Prostate gland (tissue), 2 donors: ENCODE measurements around the gene A2ML1. TPM values are rescaled to one million over a fixed set of nuclear protein-coding genes. Genes with fewer than 3 reads are reported as not detected.
A peak's percentile ranks its signal among the peaks of the same experiment; 100 is the strongest.
"Not testable (repeated sequence)": the region's sequence is repeated elsewhere in the genome, so short reads cannot be mapped to it uniquely, and the experiment has no call there.

Experiments
- DNase-seq: peaks from one replicate; pipeline ENCODE4 v3.0.0-alpha.2; 2019; ENCODE audit warnings: low spot score
- H3K27ac ChIP-seq, 2 donors: fragments of 200-600 bp; sonication (generic); 2 replicates each; pipeline ENCODE4 v1.5.1; 2017 to 2019
- H3K27me3 ChIP-seq: fragments of 200-600 bp; sonication (generic); replicated peaks from 2 replicates; pipeline ENCODE4 v1.5.1; 2019; ENCODE audit not compliant: insufficient read depth
- H3K36me3 ChIP-seq, 2 donors: fragments of 200-600 bp; sonication (generic); 1 replicate in 1 of 2; 2 replicates in 1 of 2; pipeline versions ENCODE4 v1.5.1 to v1.8.1; 2017 to 2019
- H3K4me1 ChIP-seq: fragments of 200-600 bp; sonication (generic); replicated peaks from 2 replicates; pipeline ENCODE4 v1.5.1; 2019
- H3K4me3 ChIP-seq, 2 donors: fragments of 200-600 bp; sonication (generic); 2 replicates each; pipeline ENCODE4 v1.5.1; 2017 to 2019
- H3K9me3 ChIP-seq: fragments of 200-600 bp; sonication (generic); 2 replicates; pipeline ENCODE4 v1.5.1; 2017
- POLR2A ChIP-seq: fragments of 450-650 bp; IDR thresholded peaks from one replicate; pipeline ENCODE4 v1.6.1; 2016; ENCODE audit warnings: antibody characterized with exemption, mild to moderate bottlenecking
- POLR2AphosphoS5 ChIP-seq: sonication (generic); formaldehyde crosslinking; IDR thresholded peaks from one replicate; pipeline ENCODE4 v1.6.1; 2017; ENCODE audit warnings: antibody characterized with exemption
- WGBS: methylation state at CpG from one replicate; pipeline ENCODE4 v1.1.5; 2018; 5-methylcytosine and 5-hydroxymethylcytosine counted together
- intact Hi-C: fragments of 100-400 bp; cut with DNase I; formaldehyde crosslinking; loops from one replicate; pipeline ENCODE4 v1.14.2; 2022
- total RNA-seq, 2 donors: library from RNA; depleted of rRNA; stranded (reverse); fragments of >200 nt; gene quantifications; one replicate each; pipeline ENCODE4 v1.1.0, GENCODE V29; 2016
- TF ChIP-seq, protein P1 (sequence below), 4 experiments: fragments of 200-600 bp in 2 of 4; fragments of 450-650 bp in 2 of 4; sonication (generic) in 2 of 4; IDR thresholded peaks; 1 replicate in 3 of 4; 2 replicates in 1 of 4; pipeline ENCODE4 v1.5.1; 2016 to 2019; ENCODE audit warnings: antibody characterized with exemption in 4 of 4, mild to moderate bottlenecking in 2 of 4, moderate library complexity in 2 of 4

A2ML1 gene
- total RNA-seq, 2 donors from 2014 or later, result 1.6 to 43.7 TPM

DNA sequence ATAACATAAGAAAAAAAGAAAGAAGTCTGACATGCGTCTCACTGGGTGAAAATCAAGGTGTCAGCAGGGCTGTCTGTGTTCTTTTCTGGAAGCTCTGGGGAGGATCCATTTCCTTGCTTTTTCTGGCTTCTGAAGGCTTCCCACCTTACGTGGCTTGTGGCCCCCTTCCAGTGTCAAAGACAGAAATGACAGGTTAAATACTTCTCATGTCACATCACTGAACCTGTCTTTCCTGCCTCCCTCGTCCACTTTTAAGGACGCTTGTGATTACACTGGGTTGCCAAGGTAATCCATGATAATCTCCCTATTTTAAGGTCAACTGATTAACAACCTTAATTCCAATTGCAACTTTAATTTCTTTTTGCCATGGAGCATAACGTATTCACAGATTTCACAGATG lies 87.3 kb downstream of the A2ML1 start:
- TF ChIP-seq, protein P1, sequence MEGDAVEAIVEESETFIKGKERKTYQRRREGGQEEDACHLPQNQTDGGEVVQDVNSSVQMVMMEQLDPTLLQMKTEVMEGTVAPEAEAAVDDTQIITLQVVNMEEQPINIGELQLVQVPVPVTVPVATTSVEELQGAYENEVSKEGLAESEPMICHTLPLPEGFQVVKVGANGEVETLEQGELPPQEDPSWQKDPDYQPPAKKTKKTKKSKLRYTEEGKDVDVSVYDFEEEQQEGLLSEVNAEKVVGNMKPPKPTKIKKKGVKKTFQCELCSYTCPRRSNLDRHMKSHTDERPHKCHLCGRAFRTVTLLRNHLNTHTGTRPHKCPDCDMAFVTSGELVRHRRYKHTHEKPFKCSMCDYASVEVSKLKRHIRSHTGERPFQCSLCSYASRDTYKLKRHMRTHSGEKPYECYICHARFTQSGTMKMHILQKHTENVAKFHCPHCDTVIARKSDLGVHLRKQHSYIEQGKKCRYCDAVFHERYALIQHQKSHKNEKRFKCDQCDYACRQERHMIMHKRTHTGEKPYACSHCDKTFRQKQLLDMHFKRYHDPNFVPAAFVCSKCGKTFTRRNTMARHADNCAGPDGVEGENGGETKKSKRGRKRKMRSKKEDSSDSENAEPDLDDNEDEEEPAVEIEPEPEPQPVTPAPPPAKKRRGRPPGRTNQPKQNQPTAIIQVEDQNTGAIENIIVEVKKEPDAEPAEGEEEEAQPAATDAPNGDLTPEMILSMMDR (IDR thresholded peaks at IDR 0.05), result no peak
- TF ChIP-seq POLR2AphosphoS5 (no peak), POLR2A (no peak)
- intact Hi-C loops, result loop anchor here (5.0 kb wide), 2 partner anchors 43 to 207 kb away; no protein-coding TSS in a partner anchor

DNA sequence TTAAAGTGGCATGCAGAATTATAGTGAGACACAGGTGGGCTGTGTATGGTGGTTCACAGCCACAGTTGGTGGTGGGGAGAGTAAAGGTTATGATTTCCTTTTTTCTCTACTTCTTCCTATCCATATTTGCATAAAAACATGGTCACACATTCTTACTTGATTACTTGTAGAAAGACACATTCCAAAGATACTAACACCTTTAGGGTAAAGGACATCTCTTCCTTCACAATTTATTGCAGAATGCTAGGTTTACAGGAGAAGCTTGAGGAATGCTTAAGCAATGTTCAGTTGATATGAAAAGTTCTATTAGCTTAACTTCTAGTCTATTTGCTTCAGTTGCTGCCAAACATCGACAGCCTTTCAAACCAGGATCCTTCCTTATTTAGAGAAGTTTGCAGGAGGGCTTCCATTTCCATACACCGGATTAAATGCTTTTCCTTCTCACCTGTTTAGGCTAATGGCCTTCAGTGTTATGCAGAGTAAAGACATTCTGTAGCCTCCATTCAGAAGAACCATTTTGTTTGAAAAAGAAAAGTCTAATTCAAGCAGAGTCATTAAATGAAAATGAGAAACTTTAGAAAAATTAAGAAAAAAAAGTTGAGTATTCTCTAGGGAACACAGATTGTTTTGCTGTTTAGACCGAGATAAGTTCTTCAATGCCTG lies 89.3 kb downstream of the A2ML1 start:
- Histone ChIP-seq H3K4me1 (no peaks in the 10 kb centered on the region), H3K27ac (no peak overlapping the region), H3K4me3 (no peak overlapping the region), H3K27me3 (no peaks in the 10 kb centered on the region), H3K9me3 (no peaks in the 10 kb centered on the region), H3K36me3 (no peaks in the 10 kb centered on the region)
- TF ChIP-seq, protein P1 (IDR thresholded peaks at IDR 0.05), result no peak
- no peak for TF ChIP-seq POLR2A
- TF ChIP-seq POLR2AphosphoS5, result no peak
- intact Hi-C loops, result loop anchor here (5.0 kb wide), 1 partner anchor 209 kb away; no protein-coding TSS in a partner anchor
- no peak for DNase-seq
- WGBS, result 70% methylated on average over 3 of the region's 3 CpGs

More for the DNA sequence above, 87.3 kb downstream of the A2ML1 start:
- Histone ChIP-seq H3K9me3 (no peaks in the 10 kb centered on the region), H3K36me3 (no peaks in the 10 kb centered on the region), H3K27ac (no peak overlapping the region), H3K27me3 (no peaks in the 10 kb centered on the region), H3K4me1 (no peaks in the 10 kb centered on the region), H3K4me3 (no peak overlapping the region)
- WGBS, result 74% methylated on average over 5 of the region's 5 CpGs
- DNase-seq, result no peak

DNA sequence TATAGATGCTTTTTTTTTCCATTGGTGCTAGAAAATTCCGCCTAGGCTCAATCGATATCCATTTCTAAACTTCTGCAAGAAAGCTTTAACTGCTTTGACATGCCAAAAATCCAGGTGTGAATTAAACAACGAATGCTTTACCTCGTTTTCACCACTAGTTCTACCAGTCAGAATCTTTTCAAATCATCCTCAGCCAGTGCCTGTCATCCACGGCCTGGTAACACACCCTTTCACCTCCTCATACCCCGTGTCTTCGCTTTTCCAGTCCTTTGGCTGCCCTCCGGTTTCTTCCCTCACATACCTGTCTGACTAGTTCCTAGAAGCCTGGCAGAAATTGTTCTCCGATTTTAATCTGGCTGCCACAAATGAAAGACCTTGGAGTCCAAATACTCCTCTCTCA lies 90.5 kb downstream of the A2ML1 start:
- peak overlapping the region; percentile 78 to 92 for H3K27ac ChIP-seq
- peak; percentile 75 for DNase-seq
- no peaks in the 10 kb centered on the region for H3K9me3 ChIP-seq
- H3K27me3 ChIP-seq, result no peaks in the 10 kb centered on the region
- TF ChIP-seq POLR2AphosphoS5 (peak; percentile 64), POLR2A (no peak)
- TF ChIP-seq, protein P1 (IDR thresholded peaks at IDR 0.05), result peak in 2 of 4 experiments; percentile 34 to 36
- intact Hi-C loops, result loop anchor here (5.0 kb wide), 1 partner anchor 211 kb away; no protein-coding TSS in a partner anchor
- H3K4me3 ChIP-seq, result no peak overlapping the region
- H3K4me1 ChIP-seq, result no peaks in the 10 kb centered on the region
- H3K36me3 ChIP-seq, result no peaks in the 10 kb centered on the region
- 17% methylated on average over 9 of the region's 9 CpGs for WGBS

DNA sequence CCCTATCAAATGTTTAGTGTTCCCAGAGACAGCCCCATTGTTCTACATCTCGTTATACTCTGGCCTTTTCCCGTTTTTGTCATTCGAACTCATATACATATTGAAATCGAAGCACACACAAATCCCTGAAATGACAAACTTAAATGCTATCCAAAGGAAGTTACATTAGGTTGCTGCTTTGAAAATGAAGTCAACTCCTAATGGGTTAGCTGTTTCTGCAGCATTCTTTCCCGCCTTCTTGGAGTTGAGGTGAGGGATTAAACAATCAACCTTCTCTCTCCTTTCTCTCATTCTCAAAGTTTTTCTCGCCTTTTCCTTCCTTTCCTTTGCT lies 91.2 kb downstream of the A2ML1 start:
- Histone ChIP-seq H3K36me3 (no peaks in the 10 kb centered on the region), H3K4me3 (peak overlapping the region; percentile 51 to 57), H3K27ac (peak overlapping the region; percentile 78 to 92), H3K27me3 (no peaks in the 10 kb centered on the region), H3K4me1 (no peaks in the 10 kb centered on the region), H3K9me3 (no peaks in the 10 kb centered on the region)
- 5% methylated on average over 6 of the region's 6 CpGs for WGBS
- TF ChIP-seq POLR2AphosphoS5, result no peak
- DNase-seq, result no peak
- intact Hi-C loops, result loop anchor here (5.0 kb wide), 1 partner anchor 211 kb away; no protein-coding TSS in a partner anchor

DNA sequence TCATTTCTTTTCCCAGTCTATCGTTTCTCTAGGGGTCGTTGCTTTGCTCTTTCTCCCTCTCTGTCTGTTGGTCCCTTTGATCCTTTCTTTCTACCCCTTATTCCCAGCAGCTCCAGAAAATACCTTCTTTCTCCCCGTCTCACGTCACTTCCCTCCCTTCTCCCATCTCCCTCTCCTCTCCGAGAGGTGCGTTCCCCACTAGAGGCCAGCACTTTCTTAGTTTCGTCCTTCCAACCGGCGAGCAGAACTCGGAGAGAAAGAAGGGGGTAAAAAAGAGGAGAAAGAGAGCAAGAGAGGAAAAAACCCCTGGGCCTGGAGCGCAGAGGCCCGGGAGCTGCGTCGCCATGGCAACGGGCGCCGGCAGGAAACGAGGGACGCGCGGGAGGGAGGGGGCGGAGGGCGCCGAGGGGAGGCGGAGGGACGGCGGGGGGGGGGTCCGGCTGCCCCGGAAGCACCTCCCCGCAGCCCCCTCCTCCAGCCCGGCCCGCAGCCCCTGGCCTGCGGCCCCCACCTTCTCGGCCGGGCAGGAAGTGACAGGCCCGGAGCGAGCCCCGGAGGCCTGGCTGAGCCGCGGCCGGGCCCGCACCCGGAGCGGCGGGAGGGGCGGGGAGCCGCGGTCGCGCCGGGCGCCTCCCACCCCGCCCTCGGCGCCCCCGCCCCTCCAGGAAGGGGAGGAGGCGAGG lies 91.8 kb downstream of the A2ML1 start, which contains the start of gene PHC1:
TSS of gene PHC1 (plus strand) at position 477 of the 683 bp plus-strand sequence. CDS start 3,169 bp downstream, outside the sequence.
- not testable (repeated sequence) for H3K27me3 ChIP-seq, H3K9me3 ChIP-seq, H3K36me3 ChIP-seq, H3K4me1 ChIP-seq
- intact Hi-C loops, result loop anchor here (5.0 kb wide), 1 partner anchor 212 kb away; no protein-coding TSS in a partner anchor
- H3K27ac ChIP-seq, result peak within 1 kb of the TSS; percentile 78 to 92
- TF ChIP-seq POLR2AphosphoS5 (peak; percentile 56), POLR2A (peak; percentile 17)
- TF ChIP-seq, protein P1 (IDR thresholded peaks at IDR 0.05), result peak in 3 of 4 experiments; percentile 36 to 51 (median 49)
- peak; percentile 70 for DNase-seq
- under 1% methylated on average over 35 of the region's 57 CpGs for WGBS
- H3K4me3 ChIP-seq, result peak within 1 kb of the TSS; percentile 51 to 57
